Measurements from ENCODE around the gene KRTCAP2. TPM values are rescaled to one million over a fixed set of nuclear protein-coding genes. Genes with fewer than 3 reads are reported as not detected.

The KRTCAP2 gene
- 82.6 and 100 TPM in 2 replicates for total RNA-seq

DNA sequence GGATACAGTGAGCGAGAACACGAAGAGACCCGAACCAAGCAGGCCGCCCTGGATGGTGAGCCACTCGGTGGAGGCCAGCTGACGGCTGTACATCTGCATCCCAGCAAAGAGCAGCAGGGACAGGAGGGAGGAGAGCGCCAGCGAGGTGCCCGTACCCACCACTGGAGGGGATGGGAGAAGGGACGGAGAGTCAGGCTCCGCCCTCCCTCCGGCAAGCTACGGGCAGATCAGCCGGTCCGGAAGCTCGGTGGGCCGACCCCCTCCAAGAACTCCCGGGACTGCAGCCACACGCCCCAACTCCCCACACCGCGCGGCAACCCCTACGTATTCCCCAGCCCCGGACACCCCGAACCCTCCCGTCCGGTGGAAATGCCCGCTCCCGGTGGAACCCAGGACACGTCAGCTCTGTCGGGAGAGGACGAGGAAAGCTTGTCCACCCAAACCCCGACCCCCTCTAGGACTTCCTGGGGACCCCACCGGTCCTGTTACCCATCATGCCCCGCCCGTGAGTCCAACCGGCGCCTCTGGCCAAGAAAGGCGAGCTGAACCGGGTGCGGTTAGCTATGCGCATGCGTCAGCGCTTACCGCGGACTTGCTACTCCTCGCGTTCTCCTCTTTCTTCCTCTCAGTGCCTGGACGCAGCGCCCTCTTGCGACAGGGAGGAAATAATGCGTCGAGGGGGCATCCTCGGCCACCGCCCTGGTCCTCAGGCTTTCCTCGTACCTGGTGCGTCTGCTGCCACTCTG, at the start of gene KRTCAP2:
Gene KRTCAP2 (minus strand): TSS at position 573 of the 746 bp plus-strand sequence. CDS start 80 bp downstream, at position 493.

DNA sequence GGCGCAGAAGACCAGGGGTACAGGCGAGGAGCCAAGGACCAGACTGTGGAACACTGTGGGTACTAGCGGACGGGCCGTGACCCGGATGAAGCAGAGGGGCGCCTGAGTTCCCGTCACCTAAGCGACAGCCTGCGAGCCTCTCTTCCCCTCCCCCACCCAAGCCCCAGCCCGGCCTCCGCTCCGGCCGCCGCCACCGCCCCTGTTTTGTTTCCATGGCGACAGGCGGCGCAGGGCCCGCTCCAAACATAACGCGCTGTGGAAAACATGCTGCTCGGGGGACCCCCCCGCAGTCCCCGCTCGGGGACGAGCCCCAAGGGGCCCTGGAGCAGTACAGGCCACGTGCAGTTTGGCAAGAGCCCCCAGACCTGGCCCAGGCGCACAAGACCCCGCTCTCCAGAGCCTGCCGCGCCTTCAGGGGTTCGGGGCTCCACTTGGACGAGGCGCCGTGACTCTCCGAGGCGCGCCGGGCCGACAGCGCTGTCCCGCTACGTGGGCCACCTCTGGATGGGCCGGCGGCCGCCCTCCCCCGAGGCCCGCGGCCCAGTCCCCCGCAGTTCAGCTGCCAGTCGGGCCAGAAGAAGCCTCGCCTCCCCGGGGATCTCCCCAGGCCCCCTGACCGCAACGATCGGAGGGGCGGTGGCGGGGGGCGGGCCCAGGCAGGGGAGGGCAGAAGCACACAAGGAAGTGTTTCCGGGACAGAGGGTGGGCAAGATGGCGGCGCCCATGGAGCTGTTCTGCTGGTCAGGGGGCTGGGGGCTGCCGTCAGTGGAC, 35.6 kb upstream of the KRTCAP2 start, which contains the start of gene MTX1:
Gene MTX1 (plus strand): TSS at position 155 of the 771 bp plus-strand sequence. CDS start 110 bp downstream, at position 265.

DNA sequence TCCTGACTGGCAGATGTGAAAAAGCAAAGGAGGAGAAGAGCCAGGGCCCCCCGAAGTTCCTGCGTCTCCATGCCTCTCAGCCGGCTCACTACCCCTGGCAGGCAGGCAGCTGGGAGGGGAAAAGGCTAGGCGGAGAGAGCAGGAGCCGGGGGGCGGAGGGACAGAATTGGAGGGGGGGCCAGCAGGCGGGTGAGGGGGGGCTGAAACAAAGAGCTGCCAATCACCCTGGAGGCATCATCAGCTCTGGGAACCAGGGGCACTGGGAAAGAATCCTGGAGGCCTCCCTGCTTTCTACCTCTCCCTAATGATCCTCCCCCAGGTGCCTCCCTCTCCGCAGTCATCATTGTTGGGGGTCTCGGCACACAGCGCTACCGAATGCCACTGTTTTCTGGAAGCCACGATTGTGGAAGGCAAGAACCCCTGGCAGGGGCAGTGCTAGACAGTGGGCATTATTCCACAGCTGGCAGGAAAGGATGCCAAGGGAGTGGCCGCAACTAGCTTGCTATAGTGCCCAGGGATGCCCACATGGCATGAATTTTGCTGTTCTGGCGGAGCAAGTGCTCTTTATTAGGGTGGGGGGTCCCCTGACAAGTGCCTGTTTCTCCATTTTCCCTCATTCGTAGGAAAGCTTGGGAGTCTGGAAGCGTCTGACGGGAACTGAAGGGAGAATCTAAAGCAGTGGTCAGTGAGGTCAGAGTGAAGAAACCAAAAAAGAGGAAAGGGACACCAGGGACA, 34.9 kb upstream of the KRTCAP2 start, which contains the start of gene THBS3:
Gene THBS3 (minus strand): TSS at position 92 of the 735 bp plus-strand sequence. CDS start 21 bp downstream, at position 71.

DNA sequence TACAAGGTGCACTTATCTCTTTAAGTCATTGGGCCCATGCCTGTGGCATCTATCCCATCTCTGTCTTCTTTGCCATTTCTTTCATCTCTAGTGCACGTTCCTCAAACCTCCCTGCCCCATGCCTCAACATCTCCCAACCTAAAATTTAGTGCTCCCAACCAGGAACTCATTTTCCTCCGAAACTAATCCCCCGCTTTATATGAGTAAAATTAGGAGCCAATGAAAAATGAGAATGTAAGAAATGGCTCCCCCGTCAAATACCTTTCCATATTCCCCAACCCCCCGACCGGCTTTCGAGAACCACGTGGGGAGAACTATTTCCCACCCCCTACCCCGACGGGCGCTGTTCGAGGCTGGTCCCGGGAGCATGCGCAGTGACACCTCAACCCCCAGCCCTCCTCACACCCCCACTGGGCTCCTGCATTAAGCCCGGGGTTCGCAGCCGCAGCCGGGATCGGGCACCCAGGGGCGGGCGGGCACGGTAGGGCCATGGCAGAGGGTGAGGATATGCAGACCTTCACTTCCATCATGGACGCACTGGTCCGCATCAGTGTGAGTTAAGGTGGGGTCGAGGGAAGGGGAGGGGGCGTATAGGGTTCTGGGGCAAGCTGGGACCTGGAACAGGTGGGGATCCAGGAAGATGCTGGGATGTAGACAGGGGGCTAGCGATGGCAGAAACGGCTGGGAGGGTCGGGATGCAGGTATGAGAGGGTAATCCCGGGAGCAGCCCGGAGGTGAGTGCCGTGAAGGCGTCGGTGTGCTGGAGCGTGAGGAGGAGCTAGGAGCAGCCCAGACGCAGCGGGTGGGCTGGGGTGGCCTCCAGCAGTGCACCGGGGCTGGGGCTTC, 597 bp upstream of the KRTCAP2 start, which contains the start of gene TRIM46:
Gene TRIM46 (plus strand): TSS at position 372 of the 846 bp plus-strand sequence. CDS start 118 bp downstream, at position 490.

DNA sequence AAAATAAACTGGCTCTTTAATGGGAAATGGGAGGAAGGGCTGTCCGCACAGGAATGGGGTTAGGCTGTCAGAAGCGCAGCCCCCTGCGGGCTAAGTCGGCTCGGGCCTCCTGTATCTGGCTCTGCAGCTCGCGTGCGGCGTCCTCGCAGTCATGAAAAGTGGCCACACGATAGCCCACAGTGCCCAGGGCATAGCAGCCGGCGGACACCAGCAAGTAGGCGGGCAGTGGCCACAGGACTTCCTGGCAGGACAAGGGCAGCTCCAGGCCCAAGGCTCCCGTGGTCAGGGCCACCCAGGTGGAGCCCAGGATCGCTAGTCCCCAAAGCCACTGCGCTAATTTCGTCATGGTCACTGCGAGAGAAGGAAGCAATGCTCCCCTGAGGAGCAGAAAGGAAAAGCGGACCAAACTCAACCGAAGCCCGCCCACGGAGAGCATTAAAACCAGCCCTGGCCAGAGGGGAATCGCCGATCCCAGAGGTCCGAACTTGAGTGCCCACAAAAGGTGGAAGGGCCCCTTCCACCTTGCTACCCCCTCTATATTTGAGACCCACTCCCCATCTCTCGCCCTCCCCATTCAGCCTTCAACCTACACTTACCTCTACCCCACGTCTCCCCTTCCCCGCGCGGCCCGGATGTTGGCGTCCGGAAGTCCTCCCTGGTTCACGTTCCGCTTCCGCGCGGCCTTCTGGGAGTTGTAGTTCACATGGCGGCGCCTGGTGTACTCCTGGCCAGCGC, 33.0 kb downstream of the KRTCAP2 start, which contains the start of gene DPM3:
Gene DPM3 (minus strand): TSS at position 637 of the 735 bp plus-strand sequence. CDS start 291 bp downstream, at position 346.

DNA sequence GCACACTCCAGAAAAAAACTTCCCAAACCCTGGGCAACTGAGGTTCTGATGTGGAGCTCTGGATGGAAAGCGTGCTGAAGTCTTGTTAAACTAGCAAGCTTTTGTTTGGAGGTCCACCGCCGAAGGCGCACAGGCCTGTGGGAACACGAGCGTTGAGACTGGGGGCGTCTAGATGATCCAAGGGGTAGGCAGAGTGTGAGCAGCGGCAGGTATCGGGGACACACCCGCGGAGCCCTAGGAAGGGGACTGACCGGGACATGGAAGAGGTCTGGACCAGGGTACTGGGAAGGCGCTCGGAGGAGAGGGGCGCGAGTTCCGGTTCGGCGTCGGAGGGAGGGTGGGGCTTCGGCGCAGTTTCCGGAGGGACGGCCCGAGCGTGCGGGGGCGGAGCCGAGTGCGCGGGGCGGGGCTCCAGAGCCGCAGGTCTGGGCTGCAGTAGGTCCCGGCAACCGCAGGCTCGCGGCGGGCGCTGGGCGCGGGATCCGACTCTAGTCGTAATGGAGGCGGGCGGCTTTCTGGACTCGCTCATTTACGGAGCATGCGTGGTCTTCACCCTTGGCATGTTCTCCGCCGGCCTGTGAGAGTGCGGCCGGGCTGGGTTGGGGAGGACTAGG, 37.6 kb downstream of the KRTCAP2 start, which contains the start of gene SLC50A1:
Gene SLC50A1 (plus strand): TSS at position 438 of the 614 bp plus-strand sequence. CDS start 60 bp downstream, at position 498.

DNA sequence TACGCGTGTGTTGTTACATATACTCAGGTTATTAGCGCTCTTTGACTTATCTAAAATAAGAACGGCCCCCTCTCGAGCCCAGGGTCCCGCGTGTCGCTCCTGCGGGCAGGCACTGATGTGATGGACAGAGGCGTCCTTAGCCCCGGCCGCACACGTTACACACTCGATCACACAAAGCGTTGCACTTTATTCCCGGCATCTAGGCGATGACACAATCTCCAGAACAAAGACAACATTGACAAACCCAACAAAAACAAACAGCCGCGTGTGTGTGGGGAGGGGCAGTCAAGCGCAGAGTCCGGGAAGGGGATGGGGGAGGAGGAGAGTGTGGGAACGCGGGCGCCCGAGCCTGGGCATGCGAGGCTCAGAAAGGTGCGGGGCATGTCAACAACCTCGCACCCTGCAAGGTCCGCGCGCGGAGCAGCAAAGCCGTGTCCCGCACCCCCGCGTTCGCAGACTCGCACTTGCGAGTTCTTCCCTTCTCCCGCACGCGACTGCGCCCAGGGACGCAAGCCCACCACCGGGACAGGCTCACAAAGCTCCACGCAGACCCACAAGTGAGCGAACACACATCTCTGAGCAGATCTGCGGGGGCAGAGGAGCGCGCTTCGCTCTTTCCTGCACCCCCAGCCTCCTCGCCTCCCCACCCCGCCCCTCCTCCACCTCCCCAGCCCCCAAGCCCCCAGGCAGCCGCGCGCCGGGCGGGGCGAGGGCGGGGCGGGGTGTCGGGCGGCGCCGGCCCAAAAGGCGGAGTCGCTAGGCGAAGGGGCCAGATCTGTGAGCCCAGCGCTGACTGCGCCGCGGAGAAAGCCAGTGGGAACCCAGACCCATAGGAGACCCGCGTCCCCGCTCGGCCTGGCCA, 45.8 kb downstream of the KRTCAP2 start, which contains the start of gene EFNA1:
Gene EFNA1 (plus strand): TSS at position 772 of the 862 bp plus-strand sequence. CDS start 102 bp downstream, outside the sequence.

Other genes with a start within 250 kb of the KRTCAP2 start
- 9.3 and 11.2 TPM in 2 replicates for gene PMVK, start 236.6 kb downstream of the KRTCAP2 start, total RNA-seq
- 115 and 123 TPM in 2 replicates for gene PBXIP1, start 217.2 kb downstream of the KRTCAP2 start, total RNA-seq
- gene PYGO2, start 211.5 kb downstream of the KRTCAP2 start, total RNA-seq, result 4.6 and 10.6 TPM in 2 replicates
- gene SHC1, start 202.6 kb downstream of the KRTCAP2 start, total RNA-seq, result 79.3 and 143 TPM in 2 replicates
- 20.2 and 22.2 TPM in 2 replicates for gene CKS1B, start 198.6 kb downstream of the KRTCAP2 start, total RNA-seq
- 13.7 and 14.3 TPM in 2 replicates for gene FLAD1, start 190.0 kb downstream of the KRTCAP2 start, total RNA-seq
- gene LENEP, start 179.7 kb downstream of the KRTCAP2 start, total RNA-seq, result 0.60 TPM in 1 of 2 replicates, not detected in the other
- gene ZBTB7B, start 170.5 kb downstream of the KRTCAP2 start, total RNA-seq, result 8.5 and 9.1 TPM in 2 replicates
- gene DCST2, start 139.5 kb downstream of the KRTCAP2 start, total RNA-seq, result 0.09 TPM in 1 of 2 replicates, not detected in the other
- gene DCST1, start 139.5 kb downstream of the KRTCAP2 start, total RNA-seq, result not detected in 2 replicates
- gene ADAM15, start 122.0 kb downstream of the KRTCAP2 start, total RNA-seq, result 38.8 and 55.6 TPM in 2 replicates
- 2.4 and 3.6 TPM in 2 replicates for gene EFNA4, start 109.6 kb downstream of the KRTCAP2 start, total RNA-seq
- 0.79 and 1.1 TPM in 2 replicates for gene EFNA3, start 94.5 kb downstream of the KRTCAP2 start, total RNA-seq
- gene EFNA1, start 45.4 kb downstream of the KRTCAP2 start, total RNA-seq, result 0.86 and 1.3 TPM in 2 replicates
- gene SLC50A1, start 37.5 kb downstream of the KRTCAP2 start, total RNA-seq, result 16.6 and 27.6 TPM in 2 replicates
- gene DPM3, start 32.8 kb downstream of the KRTCAP2 start, total RNA-seq, result 63.7 and 65.9 TPM in 2 replicates
- gene TRIM46, start 545 bp upstream of the KRTCAP2 start, total RNA-seq, result 3.5 and 5.2 TPM in 2 replicates
- 34.0 and 42.0 TPM in 2 replicates for gene THBS3, start 34.6 kb upstream of the KRTCAP2 start, total RNA-seq
- gene MTX1, start 35.4 kb upstream of the KRTCAP2 start, total RNA-seq, result 31.9 and 37.7 TPM in 2 replicates
- gene ENTREP3, start 82.2 kb upstream of the KRTCAP2 start, total RNA-seq, result 4.5 and 5.5 TPM in 2 replicates
- 18.5 and 28.5 TPM in 2 replicates for gene SCAMP3, start 89.1 kb upstream of the KRTCAP2 start, total RNA-seq
- 26.2 and 41.5 TPM in 2 replicates for gene CLK2, start 100.2 kb upstream of the KRTCAP2 start, total RNA-seq
- gene HCN3, start 104.2 kb upstream of the KRTCAP2 start, total RNA-seq, result 0.95 and 3.2 TPM in 2 replicates
- under 0.01 and 0.16 TPM in 2 replicates for gene PKLR, start 128.1 kb upstream of the KRTCAP2 start, total RNA-seq
- 132 and 244 TPM in 2 replicates for gene FDPS, start 135.6 kb upstream of the KRTCAP2 start, total RNA-seq
- gene RUSC1, start 147.6 kb upstream of the KRTCAP2 start, total RNA-seq, result 8.7 and 11.5 TPM in 2 replicates